Breast epithelium (tissue), 3 donors: ENCODE results near the gene ST7L.

Experiments used
- POLR2A ChIP-seq: fragments of 450-650 bp; IDR thresholded peaks from one replicate; pipeline ENCODE4 v1.6.1; 2016; ENCODE audit warnings: antibody characterized with exemption, mild to moderate bottlenecking, moderate library complexity
- POLR2AphosphoS5 ChIP-seq, 3 donors: sonication (generic); formaldehyde crosslinking; IDR thresholded peaks; one replicate each; pipeline ENCODE4 v1.6.1; 2017; ENCODE audit warnings: antibody characterized with exemption in 3 of 3
- TF ChIP-seq, protein P1 (sequence below), 3 donors: fragments of 450-650 bp; IDR thresholded peaks; one replicate each; pipeline ENCODE4 v1.5.1; 2016 to 2017; ENCODE audit warnings: antibody characterized with exemption in 3 of 3, mild to moderate bottlenecking in 3 of 3, moderate library complexity in 3 of 3

DNA sequence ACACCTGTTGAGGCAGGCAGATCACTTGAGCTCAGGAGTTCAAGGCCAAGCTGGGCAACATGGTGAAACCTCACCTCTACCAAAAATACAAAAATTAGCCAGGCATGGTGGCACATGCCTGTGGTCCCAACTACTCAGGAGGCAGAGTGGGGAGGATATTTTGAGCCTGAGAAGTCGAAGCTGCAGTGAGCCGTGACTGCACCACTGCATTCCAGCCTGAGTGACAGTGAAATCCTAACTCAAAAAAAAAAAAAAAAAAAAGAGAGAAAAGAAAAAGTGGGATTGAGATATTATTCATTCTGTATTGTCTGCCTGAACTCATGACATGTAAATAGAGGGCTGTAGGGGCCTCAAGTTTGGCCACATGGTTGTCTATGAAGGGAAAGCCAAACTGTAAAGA lies 72.9 kb downstream of the ST7L start:
- TF ChIP-seq POLR2A (no peak), POLR2AphosphoS5 (IDR thresholded peaks at IDR 0.05) (no peak)
- TF ChIP-seq, protein P1, sequence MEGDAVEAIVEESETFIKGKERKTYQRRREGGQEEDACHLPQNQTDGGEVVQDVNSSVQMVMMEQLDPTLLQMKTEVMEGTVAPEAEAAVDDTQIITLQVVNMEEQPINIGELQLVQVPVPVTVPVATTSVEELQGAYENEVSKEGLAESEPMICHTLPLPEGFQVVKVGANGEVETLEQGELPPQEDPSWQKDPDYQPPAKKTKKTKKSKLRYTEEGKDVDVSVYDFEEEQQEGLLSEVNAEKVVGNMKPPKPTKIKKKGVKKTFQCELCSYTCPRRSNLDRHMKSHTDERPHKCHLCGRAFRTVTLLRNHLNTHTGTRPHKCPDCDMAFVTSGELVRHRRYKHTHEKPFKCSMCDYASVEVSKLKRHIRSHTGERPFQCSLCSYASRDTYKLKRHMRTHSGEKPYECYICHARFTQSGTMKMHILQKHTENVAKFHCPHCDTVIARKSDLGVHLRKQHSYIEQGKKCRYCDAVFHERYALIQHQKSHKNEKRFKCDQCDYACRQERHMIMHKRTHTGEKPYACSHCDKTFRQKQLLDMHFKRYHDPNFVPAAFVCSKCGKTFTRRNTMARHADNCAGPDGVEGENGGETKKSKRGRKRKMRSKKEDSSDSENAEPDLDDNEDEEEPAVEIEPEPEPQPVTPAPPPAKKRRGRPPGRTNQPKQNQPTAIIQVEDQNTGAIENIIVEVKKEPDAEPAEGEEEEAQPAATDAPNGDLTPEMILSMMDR (IDR thresholded peaks at IDR 0.05): no peak
